GM19372 (cell line): Measurements from ENCODE around the gene ADARB1.

Experiments used
- ATAC-seq: cut with Tn5 transposase; IDR thresholded peaks from one replicate; pipeline ENCODE4 v1.9.1; 2021; ENCODE audit warnings: mild to moderate bottlenecking, low read depth, moderate library complexity; ENCODE audit not compliant: unreplicated experiment

ADARB1 gene

GRCh38 chr21:45039317-45040156 lies 34.8 kb upstream of the ADARB1 start:
- no peak for ATAC-seq

- ATAC-seq: no peak
Measured at GRCh38 chr21:45040157-45040711, 34.1 kb upstream of the ADARB1 start.

- ATAC-seq: no peak
Measured at GRCh38 chr21:45040739-45041138, 33.6 kb upstream of the ADARB1 start.

GRCh38 chr21:45041351-45041805 lies 33.0 kb upstream of the ADARB1 start:
- ATAC-seq: no peak

GRCh38 chr21:45041984-45042663 lies 32.3 kb upstream of the ADARB1 start:
- no peak for ATAC-seq

GRCh38 chr21:45042664-45043161 lies 31.7 kb upstream of the ADARB1 start:
- no peak for ATAC-seq

GRCh38 chr21:45043541-45044020 lies 30.8 kb upstream of the ADARB1 start:
- no peak for ATAC-seq

GRCh38 chr21:45045481-45045880 lies 28.9 kb upstream of the ADARB1 start:
- no peak for ATAC-seq

GRCh38 chr21:45047257-45047656 lies 27.1 kb upstream of the ADARB1 start:
- ATAC-seq: no peak

- ATAC-seq: no peak
Measured at GRCh38 chr21:45048026-45048698, 26.2 kb upstream of the ADARB1 start.

GRCh38 chr21:45048968-45049367 lies 25.4 kb upstream of the ADARB1 start:
- no peak for ATAC-seq

- ATAC-seq: no peak
Measured at GRCh38 chr21:45049714-45050344, 24.6 kb upstream of the ADARB1 start.

GRCh38 chr21:45050345-45050796 lies 24.0 kb upstream of the ADARB1 start:
- no peak for ATAC-seq

- no peak for ATAC-seq
Measured at GRCh38 chr21:45050797-45051489, 23.4 kb upstream of the ADARB1 start.

- ATAC-seq: no peak
Measured at GRCh38 chr21:45051580-45052434, 22.6 kb upstream of the ADARB1 start.

GRCh38 chr21:45052960-45053359 lies 21.4 kb upstream of the ADARB1 start:
- no peak for ATAC-seq

- ATAC-seq: no peak
Measured at GRCh38 chr21:45053561-45054226, 20.7 kb upstream of the ADARB1 start.
